Thyroid gland (tissue), 4 donors: ENCODE results near the gene TIAM1.

Source experiments
- CTCF ChIP-seq, 6 experiments: fragments of 200-600 bp in 3 of 6; fragments of 450-650 bp in 3 of 6; sonication (generic) in 3 of 6; IDR thresholded peaks; one replicate each; pipeline ENCODE4 v1.5.1; 2016 to 2019; ENCODE audit warnings: antibody characterized with exemption in 6 of 6, mild to moderate bottlenecking in 2 of 6, inconsistent platforms in 1 of 6, moderate library complexity in 1 of 6
- POLR2A ChIP-seq, 2 donors: fragments of 450-650 bp; IDR thresholded peaks; one replicate each; pipeline ENCODE4 v1.6.1; 2017; ENCODE audit warnings: antibody characterized with exemption in 2 of 2, mild to moderate bottlenecking in 2 of 2, moderate library complexity in 1 of 2

GRCh38 chr21:31288191-31288590 is 55.9 kb downstream of the TIAM1 start:
- TF ChIP-seq POLR2A (IDR thresholded peaks at IDR 0.05) = no peak
- no peak for TF ChIP-seq CTCF (IDR thresholded peaks at IDR 0.05)
